ENCODE results near the gene LRIT3.
"Not testable (repeated sequence)": the region's sequence is repeated elsewhere in the genome, so short reads cannot be mapped to it uniquely, and the experiment has no call there.

Gene LRIT3

DNA sequence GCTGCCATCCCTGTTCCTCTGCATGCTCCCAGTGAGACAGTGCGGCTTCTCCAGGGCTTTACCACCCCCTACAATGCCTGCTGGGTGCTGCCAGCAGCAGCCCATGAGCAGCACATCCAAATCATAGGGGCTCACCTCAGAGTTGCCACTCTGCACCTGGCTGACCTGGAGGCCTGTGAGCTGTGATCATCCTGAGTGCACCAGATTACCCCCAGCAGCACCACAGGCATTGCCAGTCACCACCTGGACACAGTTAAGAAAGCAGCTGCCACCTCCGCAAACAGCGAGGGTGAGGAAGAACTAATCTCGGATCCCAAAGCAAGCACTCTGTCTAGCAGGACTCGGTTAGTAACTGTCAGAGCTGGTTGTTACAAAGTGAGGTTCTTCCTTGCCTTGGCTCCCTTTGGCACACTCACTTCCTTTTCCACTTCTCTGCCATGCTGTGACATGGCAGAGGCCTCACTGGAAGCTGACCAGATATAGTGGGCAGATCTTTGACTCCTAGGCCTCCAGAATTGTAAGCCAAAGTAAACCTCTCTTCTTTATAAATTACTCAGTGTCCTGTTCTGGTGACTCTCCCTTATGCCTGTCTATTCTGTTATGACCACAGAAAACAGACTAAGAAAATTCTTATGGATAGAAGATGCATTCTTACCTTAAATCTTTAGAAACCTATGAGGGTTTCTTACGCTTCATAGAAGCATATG, 25.2 kb downstream of the LRIT3 start:
- no peak overlapping the region for H3K9ac ChIP-seq (ENCODE audit: insufficient read length, low read depth)
- H3K9me3 ChIP-seq (ENCODE audit: insufficient read depth, low read length), result no peaks in the 10 kb centered on the region
- no peaks in the 10 kb centered on the region for H3K36me3 ChIP-seq (ENCODE audit: insufficient read depth, insufficient read length, low read length)
- no peak for DNase-seq (ENCODE audit: low read depth, low spot score)
- no peaks in the 10 kb centered on the region for H3K27me3 ChIP-seq (ENCODE audit: insufficient read depth, insufficient read length)
- H3K4me3 ChIP-seq (ENCODE audit: insufficient read length, low read depth), result no peak overlapping the region
- H3K4me1 ChIP-seq (ENCODE audit: insufficient read depth, insufficient read length), result no peaks in the 10 kb centered on the region
- TF ChIP-seq YY1 (IDR thresholded peaks at IDR 0.05; ENCODE audit: insufficient read depth, insufficient read length) (no peak), ZNF274 (IDR thresholded peaks at IDR 0.05; ENCODE audit: low read depth, low read length) (no peak), SUZ12 (IDR thresholded peaks at IDR 0.05; ENCODE audit: extremely low read depth, insufficient read depth, insufficient read length) (no peak)

DNA sequence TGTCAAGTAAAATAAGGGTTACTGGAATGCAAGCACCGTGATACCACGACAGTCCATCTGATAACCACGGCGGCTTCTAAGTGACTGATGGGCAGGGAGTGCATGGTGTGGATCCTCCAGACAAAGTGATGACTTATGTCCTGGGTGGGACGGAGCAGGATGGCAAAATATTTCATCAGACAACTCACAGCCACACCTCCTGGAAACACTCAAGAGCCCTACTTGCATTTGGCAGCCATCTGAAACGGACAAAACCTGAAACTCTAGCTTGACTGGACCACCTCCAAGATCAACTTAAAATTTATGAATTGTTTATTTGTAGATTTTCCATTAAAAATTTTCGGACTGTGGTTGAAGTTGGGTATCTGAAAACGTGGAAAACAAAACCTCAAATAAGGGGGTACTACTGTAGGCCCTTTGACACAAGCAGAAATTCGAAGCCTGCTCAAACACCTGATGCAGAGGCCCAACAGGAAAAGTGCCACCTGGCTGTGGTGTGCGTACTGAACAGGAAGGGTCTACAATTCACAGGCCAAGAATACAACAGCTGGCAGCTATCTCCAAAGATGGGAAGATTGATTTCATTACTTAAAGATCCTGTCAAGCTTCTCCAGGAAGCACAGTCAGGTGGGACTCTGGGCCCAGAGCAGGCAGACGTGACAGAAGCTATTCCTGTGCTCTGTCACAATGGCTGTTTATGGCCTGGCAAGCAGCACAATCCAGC, 26.0 kb downstream of the LRIT3 start:
- no peak overlapping the region for H3K9ac ChIP-seq (ENCODE audit: insufficient read length, low read depth)
- no peak overlapping the region for H3K4me3 ChIP-seq (ENCODE audit: insufficient read length, low read depth)
- DNase-seq (ENCODE audit: low read depth, low spot score), result no peak
- no peaks in the 10 kb centered on the region for H3K27me3 ChIP-seq (ENCODE audit: insufficient read depth, insufficient read length)
- H3K36me3 ChIP-seq (ENCODE audit: insufficient read depth, insufficient read length, low read length), result no peaks in the 10 kb centered on the region
- H3K9me3 ChIP-seq (ENCODE audit: insufficient read depth, low read length), result no peaks in the 10 kb centered on the region
- H3K4me1 ChIP-seq (ENCODE audit: insufficient read depth, insufficient read length), result no peaks in the 10 kb centered on the region
- no peak for TF ChIP-seq YY1 (IDR thresholded peaks at IDR 0.05; ENCODE audit: insufficient read depth, insufficient read length)
- no peak for TF ChIP-seq SUZ12 (IDR thresholded peaks at IDR 0.05; ENCODE audit: extremely low read depth, insufficient read depth, insufficient read length)
- no peak for TF ChIP-seq ZNF274 (IDR thresholded peaks at IDR 0.05; ENCODE audit: low read depth, low read length)

DNA sequence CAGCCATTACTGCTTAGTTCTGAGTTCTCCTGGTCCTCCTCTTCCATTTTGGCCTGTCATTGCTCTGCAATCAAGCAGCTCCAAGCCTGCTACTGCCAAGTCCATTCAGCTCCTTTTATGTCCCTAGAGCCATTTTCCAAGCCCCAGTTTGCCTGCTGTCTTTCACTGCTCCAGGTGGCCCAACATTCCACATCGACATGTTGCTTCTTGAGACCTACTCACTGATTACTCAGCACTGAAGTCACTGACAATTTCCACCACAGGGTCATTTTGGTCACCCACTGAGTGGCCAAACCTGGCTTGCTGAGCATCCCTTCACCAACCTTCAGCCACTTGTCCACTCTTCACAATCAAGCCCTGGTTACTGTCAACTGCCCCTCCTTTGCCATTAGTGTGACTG, 27.2 kb downstream of the LRIT3 start:
- TF ChIP-seq SUZ12 (IDR thresholded peaks at IDR 0.05; ENCODE audit: extremely low read depth, insufficient read depth, insufficient read length) (no peak), ZNF274 (IDR thresholded peaks at IDR 0.05; ENCODE audit: low read depth, low read length) (no peak), YY1 (IDR thresholded peaks at IDR 0.05; ENCODE audit: insufficient read depth, insufficient read length) (no peak)
- no peaks in the 10 kb centered on the region for H3K36me3 ChIP-seq (ENCODE audit: insufficient read depth, insufficient read length, low read length)
- no peaks in the 10 kb centered on the region for H3K4me1 ChIP-seq (ENCODE audit: insufficient read depth, insufficient read length)
- H3K9me3 ChIP-seq (ENCODE audit: insufficient read depth, low read length), result no peaks in the 10 kb centered on the region
- H3K4me3 ChIP-seq (ENCODE audit: insufficient read length, low read depth), result no peak overlapping the region
- no peak overlapping the region for H3K9ac ChIP-seq (ENCODE audit: insufficient read length, low read depth)
- DNase-seq (ENCODE audit: low read depth, low spot score), result no peak
- no peaks in the 10 kb centered on the region for H3K27me3 ChIP-seq (ENCODE audit: insufficient read depth, insufficient read length)

DNA sequence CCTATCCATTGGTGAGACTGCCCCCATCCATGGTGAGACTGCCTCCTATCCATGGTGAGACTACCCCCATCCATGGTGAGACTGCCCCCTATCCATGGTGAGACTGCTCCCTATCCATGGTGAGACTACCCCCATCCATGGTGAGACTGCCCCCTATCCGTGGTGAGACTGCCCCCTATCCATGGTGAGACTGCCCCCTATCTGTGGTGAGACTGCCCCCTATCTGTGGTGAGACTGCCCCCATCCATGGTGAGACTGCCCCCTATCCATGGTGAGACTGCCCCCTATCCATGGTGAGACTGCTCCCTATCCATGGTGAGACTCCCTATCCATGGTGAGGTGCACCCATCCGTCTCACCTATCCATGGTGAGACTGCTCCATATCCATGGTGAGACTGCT, 27.6 kb downstream of the LRIT3 start:
- H3K9ac ChIP-seq (ENCODE audit: insufficient read length, low read depth); H3K27me3 ChIP-seq (ENCODE audit: insufficient read depth, insufficient read length); H3K36me3 ChIP-seq (ENCODE audit: insufficient read depth, insufficient read length, low read length); H3K4me3 ChIP-seq (ENCODE audit: insufficient read length, low read depth); H3K4me1 ChIP-seq (ENCODE audit: insufficient read depth, insufficient read length); H3K9me3 ChIP-seq (ENCODE audit: insufficient read depth, low read length); DNase-seq (ENCODE audit: low read depth, low spot score): not testable (repeated sequence)

DNA sequence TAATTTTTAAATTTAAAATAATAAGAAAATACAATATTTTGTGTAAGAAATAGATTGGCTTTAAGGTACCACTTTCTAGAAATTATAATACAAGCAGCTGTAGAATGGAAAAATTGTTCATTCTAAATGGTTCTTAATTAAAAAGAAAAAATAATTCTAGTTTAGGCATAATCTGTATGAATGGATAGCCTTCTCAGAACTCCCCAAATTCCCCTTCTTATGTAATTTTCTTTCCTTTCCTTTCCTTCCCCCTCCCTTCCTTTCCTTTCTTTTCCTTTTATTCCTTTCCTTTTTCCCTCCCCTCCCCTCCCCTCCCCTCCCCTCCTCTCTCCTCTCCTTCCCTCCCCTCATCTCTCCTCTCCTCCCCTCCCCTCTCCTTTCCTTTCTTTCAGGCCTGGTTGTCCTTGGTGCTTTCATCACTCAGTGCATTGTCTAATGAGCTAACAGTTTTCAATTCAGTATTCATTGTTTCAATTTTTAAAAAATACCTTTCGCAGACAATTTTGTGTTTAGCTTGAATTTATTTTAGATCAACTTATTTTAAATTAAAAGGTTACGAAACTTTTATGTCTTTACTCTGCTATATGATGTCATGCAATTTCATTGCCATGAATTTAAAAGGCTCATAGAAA, 28.8 kb downstream of the LRIT3 start:
- H3K4me3 ChIP-seq (ENCODE audit: insufficient read length, low read depth), result no peak overlapping the region
- H3K9ac ChIP-seq (ENCODE audit: insufficient read length, low read depth), result no peak overlapping the region
- no peaks in the 10 kb centered on the region for H3K4me1 ChIP-seq (ENCODE audit: insufficient read depth, insufficient read length)
- no peaks in the 10 kb centered on the region for H3K27me3 ChIP-seq (ENCODE audit: insufficient read depth, insufficient read length)
- H3K36me3 ChIP-seq (ENCODE audit: insufficient read depth, insufficient read length, low read length), result no peaks in the 10 kb centered on the region
- TF ChIP-seq ZNF274 (IDR thresholded peaks at IDR 0.05; ENCODE audit: low read depth, low read length) (no peak), YY1 (IDR thresholded peaks at IDR 0.05; ENCODE audit: insufficient read depth, insufficient read length) (no peak), SUZ12 (IDR thresholded peaks at IDR 0.05; ENCODE audit: extremely low read depth, insufficient read depth, insufficient read length) (no peak)
- no peaks in the 10 kb centered on the region for H3K9me3 ChIP-seq (ENCODE audit: insufficient read depth, low read length)
- no peak for DNase-seq (ENCODE audit: low read depth, low spot score)

DNA sequence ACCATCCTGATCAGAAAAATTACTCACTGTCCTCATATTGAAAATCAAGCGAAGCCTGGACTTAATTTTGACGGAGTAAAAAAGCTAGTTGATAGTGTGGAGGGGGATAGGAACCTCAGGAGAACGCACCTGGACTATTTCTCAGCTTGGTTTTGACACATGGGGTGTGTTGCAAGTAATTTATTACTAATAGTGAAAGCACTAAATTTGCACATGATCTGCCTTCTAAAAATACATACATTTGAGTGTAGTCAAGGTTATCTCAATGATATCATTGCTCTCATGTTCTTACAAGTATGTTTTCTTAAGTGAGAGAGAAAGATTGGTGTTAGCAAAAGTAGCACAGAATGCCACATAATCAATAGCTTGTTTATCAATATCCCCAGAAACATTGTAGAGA, 29.5 kb downstream of the LRIT3 start:
- Histone ChIP-seq H3K36me3 (ENCODE audit: insufficient read depth, insufficient read length, low read length) (no peaks in the 10 kb centered on the region), H3K27me3 (ENCODE audit: insufficient read depth, insufficient read length) (no peaks in the 10 kb centered on the region), H3K4me3 (ENCODE audit: insufficient read length, low read depth) (no peak overlapping the region), H3K9ac (ENCODE audit: insufficient read length, low read depth) (no peak overlapping the region), H3K4me1 (ENCODE audit: insufficient read depth, insufficient read length) (no peaks in the 10 kb centered on the region), H3K9me3 (ENCODE audit: insufficient read depth, low read length) (no peaks in the 10 kb centered on the region)
- DNase-seq (ENCODE audit: low read depth, low spot score), result no peak
- TF ChIP-seq YY1 (IDR thresholded peaks at IDR 0.05; ENCODE audit: insufficient read depth, insufficient read length), result no peak
- no peak for TF ChIP-seq ZNF274 (IDR thresholded peaks at IDR 0.05; ENCODE audit: low read depth, low read length)
- TF ChIP-seq SUZ12 (IDR thresholded peaks at IDR 0.05; ENCODE audit: extremely low read depth, insufficient read depth, insufficient read length), result no peak

DNA sequence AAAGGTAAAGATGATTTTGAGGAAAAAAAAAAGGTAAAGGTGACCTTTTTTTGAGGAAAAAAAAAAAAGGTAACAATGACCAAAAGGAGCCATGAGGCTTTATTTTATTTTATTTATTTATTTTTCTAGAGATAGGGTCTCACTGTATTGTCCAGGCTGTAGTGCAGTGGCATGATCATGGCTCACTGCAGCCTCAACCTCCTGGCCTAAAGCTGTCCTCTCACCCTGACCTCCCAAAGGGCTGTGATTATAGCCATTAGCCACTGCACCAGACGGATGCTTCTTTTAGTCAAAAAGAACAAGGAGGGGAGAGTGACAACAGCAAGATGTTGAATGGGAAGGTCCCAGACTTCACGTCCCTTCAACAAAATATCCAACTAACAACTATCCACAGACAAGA, 30.4 kb downstream of the LRIT3 start:
- Histone ChIP-seq H3K4me3 (ENCODE audit: insufficient read length, low read depth) (no peak overlapping the region), H3K9ac (ENCODE audit: insufficient read length, low read depth) (no peak overlapping the region), H3K36me3 (ENCODE audit: insufficient read depth, insufficient read length, low read length) (no peaks in the 10 kb centered on the region), H3K9me3 (ENCODE audit: insufficient read depth, low read length) (no peaks in the 10 kb centered on the region), H3K4me1 (ENCODE audit: insufficient read depth, insufficient read length) (no peaks in the 10 kb centered on the region), H3K27me3 (ENCODE audit: insufficient read depth, insufficient read length) (no peaks in the 10 kb centered on the region)
- no peak for DNase-seq (ENCODE audit: low read depth, low spot score)
- TF ChIP-seq YY1 (IDR thresholded peaks at IDR 0.05; ENCODE audit: insufficient read depth, insufficient read length) (no peak), ZNF274 (IDR thresholded peaks at IDR 0.05; ENCODE audit: low read depth, low read length) (no peak), SUZ12 (IDR thresholded peaks at IDR 0.05; ENCODE audit: extremely low read depth, insufficient read depth, insufficient read length) (no peak)
